HepG2 (cell line): ENCODE results near the gene PPIG. TPM values are rescaled to one million over a fixed set of nuclear protein-coding genes. Genes with fewer than 3 reads are reported as not detected.

Experiments
- AHR ChIP-seq: IDR thresholded peaks from 2 replicates; pipeline ENCODE4 v1.6.1; 2018; ENCODE audit warnings: missing genetic modification reagents, missing compliant biosample characterization
- CREB3 ChIP-seq: sonication (generic); formaldehyde crosslinking; IDR thresholded peaks from 2 replicates; pipeline ENCODE4 v1.5.0; 2020; ENCODE audit warnings: missing genetic modification reagents
- EED ChIP-seq: sonication (generic); formaldehyde crosslinking; IDR thresholded peaks from 2 replicates; pipeline ENCODE4 v1.5.0; 2020; ENCODE audit warnings: mild to moderate bottlenecking, missing genetic modification reagents
- FOSL2 ChIP-seq: sonication (generic); formaldehyde crosslinking; IDR thresholded peaks from 2 replicates; pipeline ENCODE4 v1.4.0; 2020; ENCODE audit warnings: missing genetic modification reagents
- FOXK1 ChIP-seq: sonication (generic); formaldehyde crosslinking; IDR thresholded peaks from 2 replicates; pipeline ENCODE4 v1.4.0; 2020; ENCODE audit warnings: low read depth, missing genetic modification reagents, borderline replicate concordance
- GMEB2 ChIP-seq: IDR thresholded peaks from 2 replicates; pipeline ENCODE4 v1.6.1; 2016; ENCODE audit warnings: missing biosample characterization, missing genetic modification reagents, low read depth
- HES4 ChIP-seq: sonication (generic); formaldehyde crosslinking; IDR thresholded peaks from 2 replicates; pipeline ENCODE4 v1.9.0; 2021; ENCODE audit warnings: mild to moderate bottlenecking, missing genetic modification reagents, borderline replicate concordance
- HIVEP1 ChIP-seq: sonication (generic); formaldehyde crosslinking; IDR thresholded peaks from 2 replicates; pipeline ENCODE4 v1.4.0; 2020; ENCODE audit warnings: mild to moderate bottlenecking, missing genetic modification reagents
- KAT2B ChIP-seq: fragments of 150-350 bp; IDR thresholded peaks from 2 replicates; pipeline ENCODE4 v1.6.1; 2014; ENCODE audit warnings: low read depth, low read length, borderline replicate concordance
- KLF11 ChIP-seq: IDR thresholded peaks from 2 replicates; pipeline ENCODE4 v1.6.1; 2016; ENCODE audit warnings: missing compliant biosample characterization
- MEIS2 ChIP-seq: sonication (generic); formaldehyde crosslinking; IDR thresholded peaks from 2 replicates; pipeline ENCODE4 v1.9.0; 2021; ENCODE audit warnings: mild to moderate bottlenecking, missing genetic modification reagents
- PRDM15 ChIP-seq: sonication (generic); formaldehyde crosslinking; IDR thresholded peaks from 2 replicates; pipeline ENCODE4 v1.4.0; 2020; ENCODE audit warnings: missing genetic modification reagents
- RXRA ChIP-seq: sonication (generic); formaldehyde crosslinking; IDR thresholded peaks from 2 replicates; pipeline ENCODE4 v1.5.1; 2020; ENCODE audit warnings: missing genetic modification reagents
- SP4 ChIP-seq: sonication (generic); formaldehyde crosslinking; IDR thresholded peaks from 2 replicates; pipeline ENCODE4 v1.8.1; 2023; ENCODE audit warnings: mild to moderate bottlenecking, missing genetic modification reagents
- SYNCRIP ChIP-seq: fragments of 200-400 bp; formaldehyde crosslinking; IDR thresholded peaks from 2 replicates; pipeline ENCODE4 v1.6.1; 2018; ENCODE audit warnings: mild to moderate bottlenecking, low read depth, low read length; ENCODE audit not compliant: insufficient read depth
- TGIF2 ChIP-seq: IDR thresholded peaks from 2 replicates; pipeline ENCODE4 v1.6.1; 2016; ENCODE audit warnings: control low read depth, missing compliant biosample characterization
- THAP9 ChIP-seq: sonication (generic); formaldehyde crosslinking; IDR thresholded peaks from 2 replicates; pipeline ENCODE4; 2020; ENCODE audit warnings: missing genetic modification reagents, mild to moderate bottlenecking, borderline replicate concordance
- ZC3H4 ChIP-seq: sonication (generic); formaldehyde crosslinking; IDR thresholded peaks from 2 replicates; pipeline ENCODE4 v1.4.0; 2020; ENCODE audit warnings: missing genetic modification reagents, borderline replicate concordance
- ZNF264 ChIP-seq: sonication (generic); formaldehyde crosslinking; IDR thresholded peaks from 2 replicates; pipeline ENCODE4 v1.4.0; 2020; ENCODE audit warnings: missing genetic modification reagents
- ZNF451 ChIP-seq: sonication (generic); formaldehyde crosslinking; IDR thresholded peaks from 2 replicates; pipeline ENCODE4 v1.5.0; 2020; ENCODE audit warnings: mild to moderate bottlenecking, missing genetic modification reagents
- ZNF598 ChIP-seq: sonication (generic); formaldehyde crosslinking; IDR thresholded peaks from 2 replicates; pipeline ENCODE4 v1.5.1; 2020; ENCODE audit warnings: mild to moderate bottlenecking, missing genetic modification reagents, borderline replicate concordance
- polyA plus RNA-seq, 8 experiments: library from polyadenylated mRNA; depleted of rRNA in 3 of 8; stranded (reverse) in 7 of 8; unstranded in 1 of 8; fragments of >200 nt; fragmentation: Illumina TruSeq in 4 of 8; extraction: Trizol in 4 of 8; gene quantifications; 2 replicates each; pipeline versions ENCODE4 v1.2.1 to v1.2.3, GENCODE V29; 2011 to 2016; ENCODE audit warnings: low read depth in 4 of 8, missing spikeins in 1 of 8, mixed read lengths in 1 of 8; ENCODE audit not compliant: insufficient read depth in 1 of 8
- total RNA-seq, 5 experiments: library from RNA; depleted of rRNA; stranded (reverse); fragments of >200 nt; fragmentation: Illumina TruSeq; extraction: Trizol; gene quantifications; 2 replicates each; pipeline ENCODE4 v1.2.3, GENCODE V29; 2016; ENCODE audit warnings: low read depth in 1 of 5

Gene PPIG
- total and polyA plus RNA-seq, 2 of the 13 experiments (the other 11 are each of a cell fraction or from before 2014, with no cell fraction given): 31.3 to 81.0 TPM

- peak; percentile 72; the same call in 1 of the 2 replicates for TF ChIP-seq THAP9 (CRISPR knock-in tag)
- no peak; the same call in 1 of the 2 replicates for TF ChIP-seq HES4 (CRISPR knock-in tag)
- TF ChIP-seq ZC3H4 (CRISPR knock-in tag): no peak
- TF ChIP-seq SP4: peak; percentile 58
- 0 out of 2 replicates have a peak, but pooled peaks have one; percentile 61 for TF ChIP-seq MEIS2 (CRISPR knock-in tag)
- TF ChIP-seq PRDM15 (CRISPR knock-in tag): no peak
- TF ChIP-seq ZNF264 (CRISPR knock-in tag): peak; percentile 91; the same call in 1 of the 2 replicates
- peak; percentile 75 for TF ChIP-seq TGIF2 (CRISPR knock-in tag)
- peak; percentile 98 for TF ChIP-seq FOXK1 (CRISPR knock-in tag)
- TF ChIP-seq KAT2B: no peak
- TF ChIP-seq AHR (CRISPR knock-in tag): peak; percentile 90
- TF ChIP-seq SYNCRIP: no peak
- 0 out of 2 replicates have a peak, but pooled peaks have one; percentile 66 for TF ChIP-seq CREB3 (CRISPR knock-in tag)
- peak; percentile 98 for TF ChIP-seq RXRA
- peak; percentile 100 for TF ChIP-seq GMEB2 (CRISPR knock-in tag)
- no peak for TF ChIP-seq EED (CRISPR knock-in tag)
- peak; percentile 87; the same call in 1 of the 2 replicates for TF ChIP-seq ZNF598 (CRISPR knock-in tag)
- peak; percentile 53; the same call in 1 of the 2 replicates for TF ChIP-seq HIVEP1
- TF ChIP-seq KLF11 (CRISPR knock-in tag): peak; percentile 87; the same call in 1 of the 2 replicates
- TF ChIP-seq ZNF451 (CRISPR knock-in tag): no peak; the same call in none of the 2 replicates
- TF ChIP-seq FOSL2 (CRISPR knock-in tag): peak; percentile 76
Measured at GRCh38 chr2:169573160-169573973, 10.8 kb upstream of the PPIG start, which contains the start of gene FASTKD1 (continued).
